ENCODE data around the gene ZNF441.

- TF ChIP-seq CTCF (IDR thresholded peaks at IDR 0.05) (no peak), POLR2A (IDR thresholded peaks at IDR 0.05) (no peak)
These were observed 20.9 kb upstream of the ZNF441 start for GRCh38 chr19:11745869-11746268.
